ENCODE measurements around the gene CYP19A1. TPM values are rescaled to one million over a fixed set of nuclear protein-coding genes. Genes with fewer than 3 reads are reported as not detected.

The CYP19A1 gene
- polyA plus RNA-seq, 1 of the 3 experiments (the other 2 are of a cell fraction) = 0.03 TPM

- Histone ChIP-seq H3K27ac (ENCODE audit: low read depth in 2 of 2, low read length in 1 of 2) (no peak overlapping the region), H4K20me1 (ENCODE audit: insufficient read depth) (no peaks in the 10 kb centered on the region), H2AFZ (ENCODE audit: low read depth) (no peak overlapping the region), H3K9ac (no peak overlapping the region), H3K36me3 (replicated peaks in 1 of 2; ENCODE audit: control insufficient read depth in 1 of 2, insufficient read depth in 2 of 2, low read length in 1 of 2) (no peaks in the 10 kb centered on the region), H3K9me2 (no peaks in the 10 kb centered on the region), H3K4me1 (ENCODE audit: control insufficient read depth in 1 of 2, insufficient read depth in 2 of 2, low read depth in 1 of 2, low read length in 1 of 2) (no peaks in the 10 kb centered on the region), H3K27me3 (ENCODE audit: insufficient read depth) (no peaks in the 10 kb centered on the region; the same call in 1 of the 2 replicates), H3K4me2 (no peak overlapping the region), H3F3A (replicated peaks; ENCODE audit: insufficient read depth) (no peaks in the 10 kb centered on the region), H3K79me2 (ENCODE audit: insufficient read depth) (no peaks in the 10 kb centered on the region), H3K4me3 (ENCODE audit: low read depth in 2 of 2, low read length in 1 of 2) (no peak overlapping the region), H3K9me3 (no peaks in the 10 kb centered on the region)
- no peak for DNase-seq
- ChIA-PET POLR2A (no interaction called here), CTCF (interaction anchor here (1.0 to 1.2 kb wide), 2 partner anchors 30 to 52 kb away, joined by 3 read pairs; no protein-coding TSS in a partner anchor)
- WGBS (ENCODE audit: low lambda C conversion rate) = 65% methylated on average over 3 of the region's 3 CpGs
- no peak for TF ChIP-seq MXI1 (IDR thresholded peaks at IDR 0.05; ENCODE audit: low read depth, low read length)
- no peak for TF ChIP-seq RXRA (IDR thresholded peaks at IDR 0.05; ENCODE audit: borderline replicate concordance, low read depth)
- TF ChIP-seq RFX5 (IDR thresholded peaks at IDR 0.05; ENCODE audit: low read length) = no peak
- no peak for TF ChIP-seq MAX (IDR thresholded peaks at IDR 0.05; ENCODE audit: low read depth)
- no peak for TF ChIP-seq CHD2 (IDR thresholded peaks at IDR 0.05; ENCODE audit: low read length, partially characterized antibody)
- no peak for TF ChIP-seq POLR2AphosphoS5 (IDR thresholded peaks at IDR 0.05; ENCODE audit: low read depth, low read length)
- no peak for TF ChIP-seq GATA2 (CRISPR knock-in tag; IDR thresholded peaks at IDR 0.05)
- TF ChIP-seq RAD21 (IDR thresholded peaks at IDR 0.05; ENCODE audit: low read length) = no peak
- no peak for TF ChIP-seq TEAD4 (IDR thresholded peaks at IDR 0.05; ENCODE audit: borderline replicate concordance, insufficient read depth)
- TF ChIP-seq EZH2phosphoT487 (IDR thresholded peaks at IDR 0.05; ENCODE audit: borderline replicate concordance, low read depth) = no peak
- TF ChIP-seq YY1 (IDR thresholded peaks at IDR 0.05; ENCODE audit: low read depth) = no peak
- TF ChIP-seq TAF1 (IDR thresholded peaks at IDR 0.05; ENCODE audit: borderline replicate concordance, low read depth, low read length) = no peak
- TF ChIP-seq ZBTB33 (IDR thresholded peaks at IDR 0.05; ENCODE audit: borderline replicate concordance, low read depth) = no peak
- TF ChIP-seq, protein P1, sequence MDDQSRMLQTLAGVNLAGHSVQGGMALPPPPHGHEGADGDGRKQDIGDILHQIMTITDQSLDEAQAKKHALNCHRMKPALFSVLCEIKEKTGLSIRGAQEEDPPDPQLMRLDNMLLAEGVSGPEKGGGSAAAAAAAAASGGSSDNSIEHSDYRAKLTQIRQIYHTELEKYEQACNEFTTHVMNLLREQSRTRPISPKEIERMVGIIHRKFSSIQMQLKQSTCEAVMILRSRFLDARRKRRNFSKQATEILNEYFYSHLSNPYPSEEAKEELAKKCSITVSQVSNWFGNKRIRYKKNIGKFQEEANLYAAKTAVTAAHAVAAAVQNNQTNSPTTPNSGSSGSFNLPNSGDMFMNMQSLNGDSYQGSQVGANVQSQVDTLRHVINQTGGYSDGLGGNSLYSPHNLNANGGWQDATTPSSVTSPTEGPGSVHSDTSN (IDR thresholded peaks at IDR 0.05) = no peak
- no peak for TF ChIP-seq USF1 (IDR thresholded peaks at IDR 0.05; ENCODE audit: borderline replicate concordance, low read depth)
- no peak for TF ChIP-seq GABPA (IDR thresholded peaks at IDR 0.05; ENCODE audit: low read depth)
- TF ChIP-seq FOXM1 (IDR thresholded peaks at IDR 0.05; ENCODE audit: low read depth) = no peak
Observed at GRCh38 chr15:51350723-51351122, 12.3 kb upstream of the CYP19A1 start.

Measured in SK-N-SH (cell line).